GM06990 (cell line): ENCODE data around the gene TNFAIP3.

Experiments
- DNase-seq: peaks from one replicate; pipeline ENCODE4 v3.0.0-alpha.2; 2011; ENCODE audit not compliant: insufficient read length; ENCODE audit errors: extremely low read depth
- H3K27me3 ChIP-seq: replicated peaks from 2 replicates; pipeline ENCODE4 v1.6.0; 2011; ENCODE audit warnings: low read length; ENCODE audit not compliant: control insufficient read depth, insufficient read depth
- H3K36me3 ChIP-seq: 2 replicates; pipeline ENCODE4 v1.5.1; 2011; ENCODE audit warnings: low read length; ENCODE audit not compliant: control insufficient read depth, insufficient read depth
- H3K4me3 ChIP-seq: replicated peaks from 2 replicates; pipeline ENCODE4 v1.5.1; 2011; ENCODE audit warnings: low read depth, mild to moderate bottlenecking, control low read depth, low read length
- CTCF ChIP-seq: IDR thresholded peaks from 2 replicates; pipeline ENCODE4 v1.5.1; 2011; ENCODE audit warnings: low read length, control low read depth, mild to moderate bottlenecking, inconsistent platforms; ENCODE audit not compliant: insufficient read depth, poor library complexity, severe bottlenecking

TNFAIP3 gene

GRCh38 chr6:137900815-137901214 is 33.8 kb downstream of the TNFAIP3 start:
- Histone ChIP-seq H3K27me3 (no peaks in the 10 kb centered on the region), H3K36me3 (no peaks in the 10 kb centered on the region), H3K4me3 (no peak overlapping the region)
- DNase-seq = no peak
- TF ChIP-seq CTCF = no peak

- DNase-seq = no peak
- Histone ChIP-seq H3K27me3 (no peaks in the 10 kb centered on the region), H3K36me3 (no peaks in the 10 kb centered on the region), H3K4me3 (no peak overlapping the region)
- no peak for TF ChIP-seq CTCF
Observed at GRCh38 chr6:137901454-137901853, 34.4 kb downstream of the TNFAIP3 start.

- no peak for TF ChIP-seq CTCF
- H3K4me3 ChIP-seq = no peak overlapping the region
- DNase-seq = no peak
- no peaks in the 10 kb centered on the region for H3K27me3 ChIP-seq
- no peaks in the 10 kb centered on the region for H3K36me3 ChIP-seq
Observed at GRCh38 chr6:137902699-137903098, 35.6 kb downstream of the TNFAIP3 start.

- TF ChIP-seq CTCF = no peak
- DNase-seq = no peak
- H3K27me3 ChIP-seq = no peaks in the 10 kb centered on the region
Observed at GRCh38 chr6:137903274-137903932, 36.3 kb downstream of the TNFAIP3 start.

GRCh38 chr6:137903933-137904821 is 37.1 kb downstream of the TNFAIP3 start:
- peak overlapping the region; percentile 45 for H3K4me3 ChIP-seq
- no peaks in the 10 kb centered on the region for H3K36me3 ChIP-seq

More at GRCh38 chr6:137903274-137903932, 36.3 kb downstream of the TNFAIP3 start:
- H3K36me3 ChIP-seq = no peaks in the 10 kb centered on the region
- H3K4me3 ChIP-seq = no peak overlapping the region

More at GRCh38 chr6:137903933-137904821, 37.1 kb downstream of the TNFAIP3 start:
- no peak for TF ChIP-seq CTCF
- no peaks in the 10 kb centered on the region for H3K27me3 ChIP-seq
- DNase-seq = peak; percentile 71
